ENCODE results near the gene HDAC10.
A peak's percentile ranks its signal among the peaks of the same experiment; 100 is the strongest.

The HDAC10 gene

DNA sequence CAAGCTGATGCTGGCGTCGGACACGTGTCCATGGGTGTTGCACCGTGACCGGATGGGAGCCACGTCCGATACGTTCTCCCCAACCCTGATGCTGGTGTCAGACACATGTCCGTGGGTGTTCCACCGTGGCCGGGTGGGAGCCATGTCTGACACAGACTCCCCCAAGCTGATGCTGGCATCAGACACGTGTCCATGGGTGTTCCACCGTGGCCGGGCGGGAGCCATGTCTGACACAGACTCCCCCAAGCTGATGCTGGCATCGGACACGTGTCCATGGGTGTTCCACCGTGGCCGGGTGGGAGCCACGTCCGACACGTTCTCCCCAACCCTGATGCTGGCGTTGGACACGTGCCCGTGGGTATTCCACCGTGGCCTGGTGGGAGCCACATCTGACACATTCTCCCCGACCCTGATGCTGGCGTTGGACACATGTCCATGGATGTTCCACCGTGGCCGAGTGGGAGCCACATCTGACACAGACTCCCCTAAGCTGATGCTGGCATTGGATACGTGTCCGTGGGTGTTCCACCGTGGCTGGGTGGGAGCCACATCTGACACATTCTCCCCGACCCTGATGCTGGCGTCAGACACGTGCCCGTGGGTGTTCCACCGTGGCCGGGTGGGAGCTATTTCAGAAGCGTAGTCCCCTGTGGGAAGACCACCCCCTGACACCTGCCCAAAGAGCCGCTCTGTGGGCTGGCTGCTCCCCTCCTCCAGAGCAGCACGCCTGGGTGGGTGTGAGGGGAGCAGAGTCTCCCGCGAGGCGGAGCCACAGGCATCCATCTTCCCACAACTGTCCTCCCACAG is 30.3 kb downstream of the HDAC10 start:
- TF ChIP-seq SPI1 (IDR thresholded peaks at IDR 0.05; ENCODE audit: low read depth, low read length) (no peak), PAX5 (IDR thresholded peaks at IDR 0.05; ENCODE audit: insufficient read depth, low read length, severe bottlenecking) (no peak), TAF1 (IDR thresholded peaks at IDR 0.05; ENCODE audit: low read depth, low read length) (no peak), POLR2A (IDR thresholded peaks at IDR 0.05; ENCODE audit: low read depth, low read length) (no peak), POLR2AphosphoS5 (IDR thresholded peaks at IDR 0.05; ENCODE audit: low read depth, low read length) (no peak), POU2F2 (IDR thresholded peaks at IDR 0.05; ENCODE audit: low read depth, low read length) (no peak)
- FAIRE-seq, result peak; percentile 45
- no peak for DNase-seq (ENCODE audit: insufficient read length, low spot score)

DNA sequence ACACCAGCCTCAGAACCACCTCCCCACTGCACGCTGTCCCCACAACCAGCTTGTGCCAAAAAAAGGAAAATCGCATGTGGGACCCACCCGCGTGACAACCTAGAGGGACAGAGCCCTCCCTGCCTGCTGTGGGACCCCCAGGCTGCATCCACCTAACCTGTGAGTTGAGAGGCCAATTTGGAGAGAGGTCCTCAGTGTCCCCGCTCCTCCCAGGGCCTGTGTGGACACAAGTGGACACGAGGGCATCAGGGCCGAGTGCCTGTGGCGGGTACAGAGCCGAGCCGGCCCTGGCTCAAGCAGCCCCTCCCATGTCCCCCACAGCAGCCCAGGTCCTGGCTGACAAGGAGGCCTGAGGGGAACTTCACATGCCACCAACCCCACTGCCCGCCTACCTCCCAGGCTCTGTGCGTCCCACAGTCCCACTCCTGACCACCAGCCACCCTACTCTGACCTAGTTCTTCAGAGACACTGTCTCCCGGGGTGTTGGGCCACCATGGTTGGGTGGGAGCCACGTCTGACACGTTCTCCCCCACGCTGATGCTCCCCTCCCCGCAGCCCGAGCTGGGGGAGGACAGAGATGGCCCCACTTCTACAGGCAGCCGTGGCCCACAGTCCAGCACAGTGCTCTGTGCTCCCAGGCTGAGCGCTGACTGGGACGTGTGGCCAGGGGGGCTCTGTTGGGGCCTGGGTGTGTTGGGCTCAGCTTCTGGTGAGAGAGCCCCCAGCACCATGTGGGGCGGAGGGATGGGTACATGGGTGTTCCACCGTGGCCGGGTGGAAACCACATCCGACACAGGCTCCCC is 31.1 kb downstream of the HDAC10 start:
- no peak for FAIRE-seq
- TF ChIP-seq SPI1 (IDR thresholded peaks at IDR 0.05; ENCODE audit: low read depth, low read length), result no peak
- no peak for TF ChIP-seq POU2F2 (IDR thresholded peaks at IDR 0.05; ENCODE audit: low read depth, low read length)
- no peak for TF ChIP-seq PAX5 (IDR thresholded peaks at IDR 0.05; ENCODE audit: insufficient read depth, low read length, severe bottlenecking)
- TF ChIP-seq POLR2AphosphoS5 (IDR thresholded peaks at IDR 0.05; ENCODE audit: low read depth, low read length), result no peak
- TF ChIP-seq TAF1 (IDR thresholded peaks at IDR 0.05; ENCODE audit: low read depth, low read length), result no peak

DNA sequence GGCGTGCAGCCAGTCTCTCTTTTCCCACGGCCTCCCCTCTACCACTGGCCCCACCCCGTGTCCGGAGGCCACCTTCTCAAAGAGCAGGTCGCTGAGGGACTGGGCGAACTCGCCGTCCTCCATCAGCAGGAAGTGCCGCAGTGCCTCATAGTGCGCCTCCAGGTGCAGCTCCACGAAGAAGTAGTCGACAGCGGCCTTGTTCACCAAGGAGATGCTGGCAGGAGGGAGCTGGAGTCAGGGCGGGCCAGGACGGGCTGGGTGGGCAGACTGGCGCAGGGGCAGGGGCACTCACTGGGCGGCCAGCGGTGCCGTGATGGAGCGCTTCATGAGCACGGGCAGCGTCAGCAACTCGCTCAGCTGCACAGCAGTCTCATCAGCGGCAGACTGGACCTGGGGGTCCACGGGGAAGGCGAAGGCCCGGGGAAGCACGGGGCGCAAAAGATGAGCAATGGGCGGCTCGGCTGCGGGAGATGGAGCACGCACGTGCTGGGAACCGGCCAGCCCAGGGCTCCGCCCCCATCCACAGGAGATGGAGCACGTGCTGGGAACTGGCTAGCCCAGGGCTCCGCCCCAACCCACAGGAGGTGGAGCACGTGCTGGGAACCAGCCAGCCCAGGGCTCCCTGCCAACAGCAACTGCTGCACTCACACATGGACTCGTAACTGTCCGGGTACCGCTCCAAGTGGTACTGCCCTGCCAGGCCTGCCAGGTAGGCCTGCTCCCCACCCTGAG is 31.9 kb downstream of the HDAC10 start:
- FAIRE-seq, result no peak
- no peak for DNase-seq (ENCODE audit: insufficient read length, low spot score)
- no peak for TF ChIP-seq POLR2AphosphoS5 (IDR thresholded peaks at IDR 0.05; ENCODE audit: low read depth, low read length)
- TF ChIP-seq POLR2A (IDR thresholded peaks at IDR 0.05; ENCODE audit: low read depth, low read length), result no peak
- TF ChIP-seq PAX5 (IDR thresholded peaks at IDR 0.05; ENCODE audit: insufficient read depth, low read length, severe bottlenecking), result no peak
- TF ChIP-seq POU2F2 (IDR thresholded peaks at IDR 0.05; ENCODE audit: low read depth, low read length), result no peak
- TF ChIP-seq SPI1 (IDR thresholded peaks at IDR 0.05; ENCODE audit: low read depth, low read length), result no peak
- no peak for TF ChIP-seq TAF1 (IDR thresholded peaks at IDR 0.05; ENCODE audit: low read depth, low read length)

More for the DNA sequence above, 31.1 kb downstream of the HDAC10 start:
- no peak for DNase-seq (ENCODE audit: insufficient read length, low spot score)

DNA sequence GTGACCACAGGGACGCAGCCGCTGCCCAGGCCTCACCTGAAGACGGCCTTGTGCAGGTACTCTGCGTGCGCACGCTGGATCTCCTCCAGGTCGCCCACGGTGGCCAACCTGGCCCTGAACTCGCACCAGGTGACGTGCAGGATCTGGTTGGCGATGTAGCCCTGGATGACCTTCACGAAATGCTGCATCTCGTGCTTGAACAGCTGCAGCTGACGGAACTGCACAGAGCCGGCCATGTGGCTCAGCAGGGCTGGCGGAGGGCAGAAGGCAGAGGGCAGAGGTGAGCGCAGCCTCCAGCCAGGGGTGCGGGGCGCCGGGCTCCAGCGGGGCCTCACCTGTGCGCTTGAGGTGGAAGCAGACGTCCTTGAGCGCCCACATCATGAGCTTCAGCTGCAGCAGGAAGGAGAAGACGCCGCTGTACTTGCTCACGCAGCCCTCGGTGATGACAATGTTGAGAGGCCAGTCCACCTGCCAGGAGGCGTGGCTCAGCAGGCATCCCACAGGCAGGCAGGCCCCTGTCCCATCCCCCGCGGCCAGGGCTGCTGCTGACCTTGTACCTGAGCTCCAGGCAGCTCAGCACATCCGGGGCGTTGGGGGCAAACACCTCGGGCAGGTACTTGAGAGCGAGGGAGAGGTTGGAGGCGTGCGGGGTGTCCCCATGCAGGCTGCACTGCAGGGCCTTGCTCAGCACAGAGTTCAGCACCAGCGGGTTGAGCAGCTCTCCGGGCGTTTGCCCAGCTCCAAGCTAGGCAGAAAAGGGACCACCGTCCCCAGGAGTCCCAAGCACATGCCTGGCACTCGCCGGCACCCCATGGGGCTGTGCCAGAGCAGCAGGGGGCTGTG is 32.7 kb downstream of the HDAC10 start:
- FAIRE-seq (no peak), DNase-seq (ENCODE audit: insufficient read length, low spot score) (no peak)
- no peak for TF ChIP-seq SPI1 (IDR thresholded peaks at IDR 0.05; ENCODE audit: low read depth, low read length)
- no peak for TF ChIP-seq POU2F2 (IDR thresholded peaks at IDR 0.05; ENCODE audit: low read depth, low read length)
- TF ChIP-seq TAF1 (IDR thresholded peaks at IDR 0.05; ENCODE audit: low read depth, low read length), result no peak
- TF ChIP-seq POLR2AphosphoS5 (IDR thresholded peaks at IDR 0.05; ENCODE audit: low read depth, low read length), result no peak
- no peak for TF ChIP-seq POLR2A (IDR thresholded peaks at IDR 0.05; ENCODE audit: low read depth, low read length)

DNA sequence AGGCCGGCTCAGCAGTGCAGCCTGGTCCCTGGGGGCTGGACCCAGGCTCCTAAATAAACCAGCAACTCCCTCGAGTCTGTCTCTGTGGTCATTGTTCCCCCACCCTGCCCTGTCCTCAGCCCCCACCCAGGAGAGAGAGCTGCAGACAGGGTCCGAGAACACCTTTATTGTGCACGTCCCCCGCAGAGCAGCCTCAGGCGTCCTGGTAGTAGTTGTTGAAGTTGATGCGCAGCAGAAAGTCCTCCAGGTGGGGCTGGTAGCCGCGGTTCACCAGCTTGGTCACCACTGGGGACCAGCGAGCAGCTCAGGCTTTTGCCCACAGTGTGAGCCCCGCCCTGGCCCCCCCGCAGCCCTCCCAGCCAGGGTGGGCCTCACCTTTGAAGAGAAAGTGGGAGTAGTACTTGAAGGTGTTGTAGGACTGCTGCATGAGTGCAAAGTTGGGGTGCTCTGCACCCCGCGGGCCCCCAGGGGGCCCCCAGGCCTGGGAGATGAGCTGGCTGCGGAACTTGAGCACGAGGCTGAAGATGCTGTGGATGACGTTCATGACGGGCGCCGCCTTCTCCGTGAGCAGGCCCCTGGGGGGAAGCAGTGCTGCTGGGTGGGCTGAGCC is 33.4 kb downstream of the HDAC10 start:
- no peak for DNase-seq (ENCODE audit: insufficient read length, low spot score)
- FAIRE-seq, result no peak
- TF ChIP-seq POLR2AphosphoS5 (IDR thresholded peaks at IDR 0.05; ENCODE audit: low read depth, low read length), result no peak
- no peak for TF ChIP-seq PAX5 (IDR thresholded peaks at IDR 0.05; ENCODE audit: insufficient read depth, low read length, severe bottlenecking)
- no peak for TF ChIP-seq TAF1 (IDR thresholded peaks at IDR 0.05; ENCODE audit: low read depth, low read length)
- TF ChIP-seq SPI1 (IDR thresholded peaks at IDR 0.05; ENCODE audit: low read depth, low read length), result no peak
- no peak for TF ChIP-seq POLR2A (IDR thresholded peaks at IDR 0.05; ENCODE audit: low read depth, low read length)
- TF ChIP-seq POU2F2 (IDR thresholded peaks at IDR 0.05; ENCODE audit: low read depth, low read length), result no peak

DNA sequence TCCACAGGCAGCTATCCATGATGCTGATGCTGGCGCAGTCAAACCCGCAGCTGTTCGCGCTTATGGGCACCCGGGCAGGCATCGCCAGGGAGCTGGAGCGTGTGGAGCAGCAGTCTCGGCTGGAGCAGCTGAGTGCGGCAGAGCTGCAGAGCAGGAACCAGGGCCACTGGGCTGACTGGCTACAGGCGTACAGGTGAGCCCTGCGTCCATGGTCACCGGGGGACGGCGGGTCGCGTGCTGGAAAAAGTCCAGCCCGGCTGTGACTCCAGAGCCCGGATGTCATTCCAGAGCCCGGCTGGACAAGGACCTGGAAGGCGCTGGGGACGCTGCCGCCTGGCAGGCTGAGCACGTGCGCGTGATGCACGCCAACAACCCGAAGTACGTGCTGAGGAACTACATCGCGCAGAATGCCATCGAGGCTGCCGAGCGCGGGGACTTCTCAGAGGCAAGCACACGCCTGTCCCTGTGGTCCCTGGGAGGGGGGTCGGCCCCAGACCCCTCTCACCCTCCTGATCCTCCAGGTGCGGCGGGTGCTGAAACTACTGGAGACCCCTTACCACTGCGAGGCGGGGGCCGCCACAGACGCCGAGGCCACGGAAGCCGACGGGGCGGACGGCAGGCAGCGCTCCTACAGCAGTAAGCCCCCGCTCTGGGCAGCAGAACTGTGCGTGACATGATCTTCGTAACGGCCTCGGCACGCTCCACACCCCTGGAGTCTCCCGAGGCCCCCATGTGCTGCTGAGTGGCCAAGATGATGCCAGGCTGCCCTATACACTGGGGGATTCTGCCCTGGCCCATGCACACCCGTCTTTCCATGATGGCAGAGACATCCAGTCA is 34.2 kb downstream of the HDAC10 start:
- FAIRE-seq (no peak), DNase-seq (ENCODE audit: insufficient read length, low spot score) (no peak)
- TF ChIP-seq POU2F2 (IDR thresholded peaks at IDR 0.05; ENCODE audit: low read depth, low read length), result no peak
- no peak for TF ChIP-seq POLR2A (IDR thresholded peaks at IDR 0.05; ENCODE audit: low read depth, low read length)
- no peak for TF ChIP-seq SPI1 (IDR thresholded peaks at IDR 0.05; ENCODE audit: low read depth, low read length)
- no peak for TF ChIP-seq PAX5 (IDR thresholded peaks at IDR 0.05; ENCODE audit: insufficient read depth, low read length, severe bottlenecking)
- TF ChIP-seq POLR2AphosphoS5 (IDR thresholded peaks at IDR 0.05; ENCODE audit: low read depth, low read length), result peak; percentile 34; the same call in 1 of the 2 replicates
- no peak for TF ChIP-seq TAF1 (IDR thresholded peaks at IDR 0.05; ENCODE audit: low read depth, low read length)

DNA sequence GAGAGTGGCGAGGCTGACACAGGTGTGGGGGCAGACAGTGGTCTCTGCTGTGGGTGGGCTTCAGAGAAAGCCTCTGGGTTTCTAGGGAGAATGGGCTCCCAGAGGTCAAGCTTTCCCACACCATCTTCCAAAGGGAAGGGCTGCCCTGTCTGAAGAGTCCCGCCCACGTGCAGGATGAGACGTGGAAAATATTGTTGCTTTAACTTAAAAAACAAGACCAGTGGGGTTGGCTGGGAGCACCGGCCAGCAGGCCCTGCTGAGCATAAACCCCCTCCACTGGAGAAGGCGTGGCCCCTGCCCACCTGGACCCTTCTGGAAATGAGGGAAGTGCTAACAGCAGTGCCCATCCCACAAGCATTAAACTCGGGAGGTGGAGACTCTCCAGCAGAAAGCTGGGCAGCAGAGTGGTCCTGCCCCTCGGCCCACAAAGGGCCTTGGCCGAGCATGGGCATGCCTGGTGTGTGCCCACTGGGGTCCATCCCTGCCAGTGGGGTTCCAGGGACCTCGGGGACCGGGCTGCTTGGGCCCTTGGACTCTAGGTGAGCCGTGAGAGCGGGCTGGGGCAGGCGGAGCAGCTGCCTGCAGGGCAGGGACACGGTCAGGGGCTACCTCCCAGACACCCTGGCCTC is 34.9 kb downstream of the HDAC10 start:
- FAIRE-seq, result no peak
- TF ChIP-seq SPI1 (IDR thresholded peaks at IDR 0.05; ENCODE audit: low read depth, low read length), result no peak
- DNase-seq (ENCODE audit: insufficient read length, low spot score), result no peak
